Motor neuron (in vitro differentiated cells): ENCODE results near the gene ZCRB1. TPM values are rescaled to one million over a fixed set of nuclear protein-coding genes. Genes with fewer than 3 reads are reported as not detected.
"Not testable (repeated sequence)": the region's sequence is repeated elsewhere in the genome, so short reads cannot be mapped to it uniquely, and the experiment has no call there.

ENCODE experiments used
- ATAC-seq, 8 experiments: fragments of 200-7000 bp; cut with Tn5 transposase; replicated peaks in 6 of 8; 2 replicates each; pipeline ENCODE4 v1.8.0; 2021; ENCODE audit warnings: mild to moderate bottlenecking in 8 of 8, moderate library complexity in 8 of 8
- H3K27ac ChIP-seq, 2 donors: fragments of 250-450 bp; sonication (Bioruptor Pico); 2 replicates each; pipeline ENCODE4 v1.9.0; 2021; ENCODE audit warnings: antibody characterized with exemption in 2 of 2, mild to moderate bottlenecking in 2 of 2, moderate library complexity in 1 of 2
- H3K4me1 ChIP-seq, 2 donors: fragments of 250-450 bp; sonication (Bioruptor Pico); replicated peaks in 1 of 2; 2 replicates each; pipeline ENCODE4 v1.6.1; 2021; ENCODE audit warnings: antibody characterized with exemption in 2 of 2, mild to moderate bottlenecking in 2 of 2, moderate library complexity in 1 of 2
- H3K4me3 ChIP-seq, 5 donors: fragments of 250-450 bp; sonication (Bioruptor Pico); 2 replicates each; pipeline ENCODE4 v1.9.0; 2021; ENCODE audit warnings: antibody characterized with exemption in 5 of 5, mild to moderate bottlenecking in 5 of 5, moderate library complexity in 4 of 5
- WGBS, 10 experiments: fragments of 450-650 bp; shearing (Covaris generic); methylation state at CpG; one replicate each; pipeline ENCODE4 v1.0.0; 2022; 5-methylcytosine and 5-hydroxymethylcytosine counted together
- in situ Hi-C, 9 experiments: fragments of 400-800 bp; cut with MboI; loops; one replicate each; pipeline ENCODE4 v1.15.0; 2021; ENCODE audit warnings: low sequenced_read_pairs in 9 of 9, low pct_unique_long_range_greater_than_20kb in 2 of 9; ENCODE audit not compliant: unreplicated experiment in 9 of 9
- total RNA-seq, 8 experiments: library from RNA; unstranded; fragments of 300-600 nt; gene quantifications; 2 replicates each; pipeline versions ENCODE4 v1.2.3 to v1.2.4, GENCODE V29; 2022

ZCRB1 gene
- total RNA-seq, 8 experiments from 2014 or later: 34.1 to 70.0 (median 44.1) TPM

DNA sequence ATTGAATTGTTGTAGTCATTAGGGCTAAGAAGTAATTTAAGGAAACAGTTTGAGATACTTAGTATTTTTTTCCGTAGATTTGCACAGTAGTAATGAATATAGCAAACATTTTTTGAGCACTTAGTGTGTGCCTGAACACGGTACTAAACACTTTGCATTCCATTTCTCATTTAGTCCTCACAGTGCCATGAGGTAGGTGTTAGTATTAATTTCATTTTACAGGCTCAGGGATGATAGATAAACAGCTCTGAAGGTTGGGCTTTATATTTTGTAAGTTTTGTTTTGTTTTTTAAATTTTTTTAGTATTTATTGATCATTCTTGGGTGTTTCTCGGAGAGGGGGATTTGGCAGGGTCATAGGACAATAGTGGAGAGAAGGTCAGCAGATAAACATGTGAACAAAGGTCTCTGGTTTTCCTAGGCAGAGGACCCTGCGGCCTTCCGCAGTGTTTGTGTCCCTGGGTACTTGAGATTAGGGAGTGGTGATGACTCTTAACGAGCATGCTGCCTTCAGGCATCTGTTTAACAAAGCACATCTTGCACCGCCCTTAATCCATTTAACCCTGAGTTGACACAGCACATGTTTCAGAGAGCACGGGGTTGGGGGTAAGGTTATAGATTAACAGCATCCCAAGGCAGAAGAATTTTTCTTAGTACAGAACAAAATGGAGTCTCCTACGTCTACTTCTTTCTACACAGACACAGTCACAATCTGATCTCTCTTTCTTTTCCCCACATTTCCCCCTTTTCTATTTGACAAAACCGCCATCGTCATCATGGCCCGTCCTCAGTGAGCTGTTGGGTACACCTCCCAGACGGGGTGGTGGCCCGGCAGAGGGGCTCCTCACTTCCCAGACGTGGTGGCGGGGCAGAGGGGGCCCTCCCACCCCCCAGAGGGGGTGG, 23.5 kb upstream of the ZCRB1 start:
- in situ Hi-C loops: loop anchor here in 7 of 9 experiments (25.0 kb wide), 2 partner anchors 212 to 1087 kb away; partner anchors contain the start of gene GXYLT1 (in 7 of the 7)
- H3K4me3 ChIP-seq, H3K4me1 ChIP-seq, H3K27ac ChIP-seq: not testable (repeated sequence)
- 93 to 100% (median 97%) methylated on average over 1 to 2 of the region's 16 CpGs; no CpG with 5 or more reads in 4 of the 10 experiments for WGBS, 10 experiments
- ATAC-seq: peak in 2 of 8 experiments; percentile 36 to 65

DNA sequence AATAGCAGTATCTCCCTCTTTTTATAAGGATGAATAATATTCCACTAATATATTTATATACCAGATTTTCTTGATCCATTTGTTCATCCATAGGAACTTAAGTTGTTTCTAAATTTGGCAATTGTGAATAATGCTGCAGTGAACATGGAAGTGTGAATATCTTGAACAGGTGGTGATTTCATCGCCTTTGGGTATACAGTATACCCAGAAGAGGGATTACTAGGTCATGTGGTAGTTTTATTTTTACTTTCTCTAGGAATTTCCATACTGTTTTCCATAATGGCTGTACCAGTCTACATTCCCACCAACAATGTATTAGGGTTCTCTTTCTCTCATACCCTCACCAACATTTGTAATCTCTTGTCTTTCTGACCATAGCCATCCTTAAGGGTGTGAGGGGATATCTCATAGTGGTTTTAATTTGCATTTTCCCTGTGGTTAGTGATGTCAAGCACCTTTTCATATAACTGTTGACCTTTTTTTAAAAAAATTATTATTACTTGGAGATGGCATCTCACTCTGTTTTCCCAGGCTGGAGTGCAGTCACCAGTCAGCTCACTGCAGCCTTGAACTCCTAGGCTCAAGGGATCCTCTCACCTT, 20.6 kb upstream of the ZCRB1 start:
- in situ Hi-C loops: loop anchor here in 7 of 9 experiments (25.0 kb wide), 2 partner anchors 209 to 1084 kb away; partner anchors contain the start of gene GXYLT1 (in 7 of the 7)
- no peaks in the 10 kb centered on the region for H3K4me1 ChIP-seq
- no peak overlapping the region for H3K27ac ChIP-seq
- WGBS, 10 experiments: 80 to 100% (median 100%) methylated on average over 1 of the region's 1 CpG; no CpG with 5 or more reads in 3 of the 10 experiments
- peak in 1 of 8 experiments; percentile 54 for ATAC-seq
- no peak overlapping the region for H3K4me3 ChIP-seq

DNA sequence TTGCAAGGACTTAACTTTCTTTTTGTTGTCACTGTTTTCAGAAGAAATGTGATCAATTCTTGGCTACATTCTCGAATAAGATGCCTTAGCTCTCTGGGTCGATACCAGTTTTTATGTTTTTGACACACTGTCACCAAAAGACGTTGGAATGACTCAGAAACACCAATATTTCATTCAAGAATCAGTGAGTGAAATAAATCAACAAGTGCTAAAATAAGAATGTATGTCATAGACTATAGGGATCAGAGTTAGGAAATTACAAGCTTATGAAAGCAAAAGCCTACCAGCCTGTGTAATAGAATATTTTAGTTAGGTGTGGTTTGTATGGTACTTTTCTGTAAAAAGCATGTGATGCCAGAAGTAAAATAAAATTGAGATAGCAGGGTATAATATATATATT, 17.8 kb upstream of the ZCRB1 start:
- no peaks in the 10 kb centered on the region for H3K4me1 ChIP-seq
- H3K27ac ChIP-seq: no peak overlapping the region
- ATAC-seq: peak in 1 of 8 experiments; percentile 51
- WGBS, 10 experiments: 8 to 100% (median 78%) methylated on average over 1 to 3 of the region's 3 CpGs
- H3K4me3 ChIP-seq: no peak overlapping the region
- in situ Hi-C loops: loop anchor here in 7 of 9 experiments (25.0 kb wide), 2 partner anchors 206 to 1081 kb away; partner anchors contain the start of gene GXYLT1 (in 7 of the 7)

DNA sequence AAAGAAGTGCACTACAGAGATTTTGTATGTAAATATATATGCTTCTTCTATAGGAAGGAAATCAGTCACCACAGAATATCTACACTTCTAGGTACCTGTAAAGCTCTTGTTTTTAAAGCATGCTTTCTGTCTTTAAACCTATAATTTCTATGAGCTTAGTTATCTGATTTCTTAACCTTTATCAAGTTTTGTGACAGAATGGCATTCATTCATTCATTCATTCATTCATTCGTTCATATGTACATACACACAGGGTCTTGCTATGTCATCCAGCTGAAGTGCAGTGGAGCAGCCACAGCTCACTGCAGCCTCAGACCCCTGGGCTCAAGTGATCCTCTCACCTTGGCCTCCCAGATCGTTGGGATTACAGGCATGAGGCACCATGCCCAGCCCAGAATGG, 16.1 kb upstream of the ZCRB1 start:
- in situ Hi-C loops: loop anchor here in 7 of 9 experiments (25.0 kb wide), 2 partner anchors 205 to 1080 kb away; partner anchors contain the start of gene GXYLT1 (in 7 of the 7)

DNA sequence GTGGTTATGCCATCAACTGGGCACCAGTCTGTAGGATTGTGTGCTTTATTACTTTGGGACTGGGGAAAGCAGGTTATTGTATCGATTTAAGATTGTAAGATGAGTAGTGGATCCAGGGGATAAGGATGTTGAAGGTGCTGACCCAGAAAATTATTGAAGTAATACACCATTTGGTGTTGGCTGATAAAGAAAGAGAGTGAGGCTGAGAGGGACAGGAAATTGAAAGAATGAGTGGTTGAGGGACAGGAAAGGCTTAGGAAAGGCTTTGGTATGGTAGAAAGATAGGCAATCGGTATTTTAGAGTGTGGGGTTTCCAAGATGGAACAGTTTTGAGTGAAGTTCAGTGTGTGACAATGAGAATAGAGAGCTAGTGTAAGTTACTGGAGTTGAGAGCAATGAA, 12.4 kb upstream of the ZCRB1 start:
- in situ Hi-C loops: loop anchor here in 7 of 9 experiments (25.0 kb wide), 2 partner anchors 201 to 1076 kb away; partner anchors contain the start of gene GXYLT1 (in 7 of the 7)
- WGBS, 10 experiments: 92 to 100% (median 100%) methylated on average over 1 to 2 of the region's 2 CpGs; no CpG with 5 or more reads in 2 of the 10 experiments
- Histone ChIP-seq H3K4me1 (no peaks in the 10 kb centered on the region), H3K4me3 (no peak overlapping the region), H3K27ac (no peak overlapping the region)
- no peak for ATAC-seq

More for the DNA sequence above, 16.1 kb upstream of the ZCRB1 start:
- Histone ChIP-seq H3K4me1 (no peaks in the 10 kb centered on the region), H3K4me3 (no peak overlapping the region), H3K27ac (no peak overlapping the region)
- 51 to 100% (median 76%) methylated on average over 1 to 2 of the region's 2 CpGs; no CpG with 5 or more reads in 4 of the 10 experiments for WGBS, 10 experiments
- ATAC-seq: no peak

DNA sequence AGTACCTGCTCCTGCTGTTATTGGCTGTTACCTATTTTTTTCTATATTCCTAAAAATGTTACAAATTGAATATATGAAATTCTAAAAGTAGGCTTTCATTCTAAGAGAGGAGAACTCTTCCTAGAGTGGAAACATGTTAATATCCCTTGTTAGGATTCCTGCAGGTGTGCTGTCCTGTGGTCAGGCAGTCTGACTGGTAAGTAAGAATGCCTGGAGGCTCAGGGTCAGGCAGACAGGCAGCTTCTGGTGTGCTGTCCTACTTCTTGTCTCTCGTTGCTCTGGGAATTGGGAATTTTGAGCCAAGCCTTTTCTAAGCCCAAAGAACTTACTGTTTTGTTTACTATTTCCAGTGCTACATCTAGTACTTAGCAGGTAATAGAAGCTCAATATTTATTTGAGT, 10.4 kb upstream of the ZCRB1 start:
- no peak for ATAC-seq
- in situ Hi-C loops: loop anchor here in 7 of 9 experiments (25.0 kb wide), 2 partner anchors 199 to 1074 kb away; partner anchors contain the start of gene GXYLT1 (in 7 of the 7)
- no peak overlapping the region for H3K4me3 ChIP-seq
- WGBS, 10 experiments: 50 to 100% (median 100%) methylated on average over 1 of the region's 1 CpG; no CpG with 5 or more reads in 5 of the 10 experiments
- H3K4me1 ChIP-seq: peaks cover 0 to 4% of the 10 kb centered on the region in 2 donors
- no peak overlapping the region for H3K27ac ChIP-seq

DNA sequence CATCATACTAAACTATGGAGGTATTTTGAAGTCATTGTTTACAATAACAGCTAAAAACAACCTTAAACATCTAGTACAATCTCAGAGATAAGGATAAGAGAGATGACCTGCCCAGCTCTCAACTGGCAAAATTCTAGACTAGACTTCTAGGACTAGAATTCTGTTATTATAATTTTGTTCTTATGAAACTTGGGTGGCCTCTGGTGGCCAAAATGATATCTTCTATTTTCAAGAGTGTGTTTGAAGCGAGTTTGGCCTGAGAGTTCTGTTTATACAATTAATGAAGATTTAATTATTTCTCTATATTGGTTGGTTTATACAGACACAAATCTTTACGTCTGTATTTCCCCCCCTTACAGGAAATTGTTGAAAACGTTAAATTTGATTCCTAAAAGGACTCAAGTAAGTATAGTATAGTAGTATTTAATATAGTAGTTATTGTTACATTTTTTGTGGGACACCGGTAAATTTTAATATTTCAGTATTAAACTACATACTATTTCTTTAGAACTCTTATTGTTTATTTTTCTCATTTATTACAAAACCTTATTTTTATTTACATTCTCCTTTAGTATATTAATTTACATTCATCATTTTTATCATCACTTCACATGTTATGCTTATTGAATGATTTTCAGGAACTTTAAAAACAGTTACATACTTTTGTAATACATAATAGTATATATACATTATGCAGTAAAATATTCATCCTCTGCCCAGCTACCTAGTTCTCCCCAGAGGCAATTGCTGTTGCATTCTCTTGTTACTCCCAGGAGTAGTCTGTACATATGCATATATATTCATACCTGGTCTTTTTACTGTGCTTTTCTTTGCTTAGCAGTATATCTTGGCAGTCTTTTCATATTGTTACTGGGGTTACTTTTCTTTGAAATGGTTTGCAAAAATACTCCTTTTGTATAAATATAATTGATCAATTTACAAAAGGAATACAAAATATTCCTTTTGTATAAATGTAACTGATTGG, 6.7 kb upstream of the ZCRB1 start:
- 17 to 93% (median 57%) methylated on average over 1 to 4 of the region's 4 CpGs for WGBS, 10 experiments
- Histone ChIP-seq H3K27ac (no peak overlapping the region), H3K4me1 (peaks cover 3 to 9% of the 10 kb centered on the region in 2 donors), H3K4me3 (no peak overlapping the region)
- ATAC-seq: peak in 4 of 8 experiments; percentile 34 to 77 (median 54)
- in situ Hi-C loops: loop anchor here in 7 of 9 experiments (25.0 kb wide), 2 partner anchors 195 to 1070 kb away; partner anchors contain the start of gene GXYLT1 (in 7 of the 7)

DNA sequence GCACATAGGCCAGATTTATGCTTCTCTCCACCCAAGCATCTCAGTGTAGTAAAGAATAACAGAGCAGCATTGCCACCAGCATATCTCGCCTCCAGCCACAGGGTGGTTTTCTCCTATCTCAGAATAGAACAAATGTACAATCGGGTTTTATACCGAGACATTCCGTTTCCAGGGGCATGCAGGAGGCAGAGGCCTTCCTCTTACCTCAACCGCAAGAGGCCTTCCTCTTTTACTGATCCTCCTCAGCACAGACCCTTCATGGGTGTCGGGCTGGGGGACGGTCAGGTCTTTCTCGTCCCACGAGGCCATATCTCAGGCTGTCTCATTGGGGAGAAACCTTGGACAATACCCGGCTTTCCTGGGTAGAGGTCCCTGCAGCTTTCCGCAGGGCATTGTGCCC, 4.2 kb upstream of the ZCRB1 start:
- H3K27ac ChIP-seq, H3K4me3 ChIP-seq, ATAC-seq: not testable (repeated sequence)
- WGBS, 10 experiments: 84 to 100% (median 100%) methylated on average over 1 to 10 of the region's 11 CpGs; no CpG with 5 or more reads in 3 of the 10 experiments
- in situ Hi-C loops: loop anchor here in 7 of 9 experiments (25.0 kb wide), 2 partner anchors 193 to 1068 kb away; partner anchors contain the start of gene GXYLT1 (in 7 of the 7)
- H3K4me1 ChIP-seq: peaks cover 8 to 18% of the 10 kb centered on the region in 2 donors

DNA sequence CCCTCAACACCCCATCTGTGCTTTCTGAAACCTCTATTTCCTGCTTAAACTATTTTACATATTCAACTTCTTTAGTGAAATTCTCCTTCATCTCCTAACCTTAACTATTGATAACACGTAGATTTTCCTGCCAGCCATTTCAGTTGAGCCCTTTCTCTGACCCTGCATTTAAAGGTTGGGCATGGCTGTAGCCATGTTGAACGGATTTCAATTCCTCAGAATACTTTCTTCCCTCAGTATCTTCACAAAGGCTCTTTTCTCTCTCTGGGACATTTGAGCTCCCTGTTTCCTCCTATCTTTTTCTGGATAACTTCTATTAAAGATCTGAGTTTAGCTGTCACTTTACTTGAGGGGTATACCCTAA, 1.3 kb upstream of the ZCRB1 start:
- Histone ChIP-seq H3K4me1 (peaks cover 8 to 21% of the 10 kb centered on the region in 2 donors), H3K27ac (peak overlapping the region; percentile 16 to 21), H3K4me3 (peak overlapping the region; percentile 56 to 98 (median 79))
- no peak for ATAC-seq
- 8 to 86% (median 50%) methylated on average over 1 to 2 of the region's 2 CpGs; no CpG with 5 or more reads in 2 of the 10 experiments for WGBS, 10 experiments
- in situ Hi-C loops: loop anchor here in 7 of 9 experiments (25.0 kb wide), 2 partner anchors 190 to 1065 kb away; partner anchors contain the start of gene GXYLT1 (in 7 of the 7)

DNA sequence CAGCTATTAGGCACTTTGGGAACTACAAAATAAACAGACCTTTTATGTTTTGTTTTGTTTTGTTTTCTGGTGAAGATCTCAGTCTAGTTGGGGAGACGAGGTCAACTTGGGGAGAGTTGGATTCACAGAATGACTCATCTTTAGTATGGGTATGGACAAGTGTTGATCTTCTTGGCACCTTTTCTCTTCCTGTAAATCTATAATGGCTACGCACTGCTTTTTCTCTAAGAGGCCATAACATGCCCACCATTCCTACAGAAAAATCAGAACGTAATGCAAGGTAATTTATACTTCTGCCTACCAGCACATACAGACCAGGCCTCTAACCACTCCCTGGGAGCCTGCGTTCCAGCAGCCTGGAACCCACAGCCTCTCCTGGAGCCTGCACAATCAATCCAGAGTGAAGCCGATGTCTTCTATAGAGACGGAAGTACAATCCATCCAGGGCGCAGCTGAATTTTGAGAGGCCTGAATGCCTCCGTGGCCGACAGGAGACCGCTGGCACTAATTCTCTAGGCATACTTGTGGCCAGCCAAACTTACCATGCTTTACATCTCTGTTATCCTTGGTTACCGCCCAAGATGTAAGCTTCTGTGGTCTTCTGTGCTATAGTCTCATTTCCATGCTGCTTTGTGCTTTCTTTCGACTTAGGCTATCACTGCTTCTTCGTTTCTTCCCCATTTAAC, 790 bp upstream of the ZCRB1 start:
- in situ Hi-C loops: loop anchor here in 7 of 9 experiments (25.0 kb wide), 2 partner anchors 189 to 1064 kb away; partner anchors contain the start of gene GXYLT1 (in 7 of the 7)
- ATAC-seq: peak in 7 of 8 experiments; percentile 5 to 22 (median 18)
- peak overlapping the region; percentile 56 to 98 (median 79) for H3K4me3 ChIP-seq
- H3K4me1 ChIP-seq: peaks cover 8 to 17% of the 10 kb centered on the region in 2 donors
- H3K27ac ChIP-seq: peak overlapping the region; percentile 21 to 87
- whole genome bisulfite sequencing, 10 experiments: 0 to 30% (median 4%) methylated on average over 3 to 12 of the region's 13 CpGs

DNA sequence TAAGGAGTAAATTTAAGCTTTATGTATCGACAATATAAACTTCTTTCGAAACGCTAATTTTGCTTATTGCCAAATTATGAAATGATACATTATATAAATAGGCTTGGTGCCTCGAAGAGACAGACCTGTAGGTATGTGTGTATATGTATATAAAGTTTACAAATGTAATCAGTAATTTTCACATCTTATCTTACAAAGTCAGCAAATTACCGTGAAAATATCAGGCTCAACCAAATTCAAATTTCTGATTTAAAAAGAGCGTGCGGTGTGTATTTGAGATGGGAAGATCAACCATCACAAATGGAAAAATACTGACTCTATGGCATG, 605 bp downstream of the ZCRB1 start:
- WGBS, 10 experiments: 4 to 67% (median 18%) methylated on average over 1 to 7 of the region's 7 CpGs
- no peak for ATAC-seq
- in situ Hi-C loops: loop anchor here in 7 of 9 experiments (25.0 kb wide), 2 partner anchors 188 to 1063 kb away; partner anchors contain the start of gene GXYLT1 (in 7 of the 7)
- Histone ChIP-seq H3K4me3 (peak overlapping the region; percentile 56 to 98 (median 79)), H3K27ac (peak overlapping the region in 1 of 2 donors; percentile 87), H3K4me1 (peaks cover 8 to 17% of the 10 kb centered on the region in 2 donors)
